Measurements from ENCODE around the gene TECPR2. TPM values are rescaled to one million over a fixed set of nuclear protein-coding genes. Genes with fewer than 3 reads are reported as not detected.
A peak's percentile ranks its signal among the peaks of the same experiment; 100 is the strongest.
"Not testable (repeated sequence)": the region's sequence is repeated elsewhere in the genome, so short reads cannot be mapped to it uniquely, and the experiment has no call there.

The TECPR2 gene
- total RNA-seq, 1 donor from 2014 or later: 19.4 TPM

DNA sequence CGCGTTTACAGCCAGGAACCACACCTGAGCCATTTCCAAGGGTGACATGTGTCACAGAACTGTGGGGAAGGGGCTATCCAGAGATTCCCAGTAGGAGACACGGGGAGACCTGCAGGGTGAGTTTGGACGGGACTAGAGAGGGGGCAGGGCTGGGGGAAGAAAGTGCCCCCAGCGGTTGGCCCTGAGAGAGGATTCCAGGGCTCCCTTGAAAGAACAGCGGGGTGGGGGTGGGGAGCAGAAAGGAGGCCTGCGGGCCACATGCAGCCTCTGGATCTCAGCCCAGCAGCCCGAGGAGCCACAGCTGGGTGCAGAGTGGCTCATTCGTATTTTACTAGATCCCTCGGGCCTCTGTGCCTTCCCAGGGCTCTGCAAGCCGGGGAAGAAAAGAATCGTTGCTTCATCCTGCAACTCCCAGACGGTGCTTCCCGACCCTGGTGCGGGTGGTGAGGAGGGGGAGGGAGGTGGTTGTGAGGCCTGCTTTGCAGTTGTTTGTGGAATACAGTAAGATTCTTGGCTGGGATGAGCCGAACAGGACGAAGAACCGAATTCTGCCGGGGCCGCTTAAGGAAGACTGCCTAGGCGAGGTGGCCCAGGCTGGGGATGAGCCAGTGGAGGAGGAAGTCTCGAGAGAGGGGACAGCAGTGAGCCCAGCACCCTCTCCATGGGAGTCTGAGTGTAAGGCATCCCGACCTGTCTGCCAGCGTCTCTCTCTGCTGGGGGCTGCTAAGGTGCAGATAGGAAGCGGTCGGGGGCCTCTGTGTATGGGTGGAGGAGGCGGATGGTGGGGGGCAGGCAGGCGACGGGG is 182.9 kb downstream of the TECPR2 start:
- DNase-seq (ENCODE audit: missing footprints) (no peak), ATAC-seq (peak; percentile 19)
- intact Hi-C loops (cut with DNase I): no loop called here

DNA sequence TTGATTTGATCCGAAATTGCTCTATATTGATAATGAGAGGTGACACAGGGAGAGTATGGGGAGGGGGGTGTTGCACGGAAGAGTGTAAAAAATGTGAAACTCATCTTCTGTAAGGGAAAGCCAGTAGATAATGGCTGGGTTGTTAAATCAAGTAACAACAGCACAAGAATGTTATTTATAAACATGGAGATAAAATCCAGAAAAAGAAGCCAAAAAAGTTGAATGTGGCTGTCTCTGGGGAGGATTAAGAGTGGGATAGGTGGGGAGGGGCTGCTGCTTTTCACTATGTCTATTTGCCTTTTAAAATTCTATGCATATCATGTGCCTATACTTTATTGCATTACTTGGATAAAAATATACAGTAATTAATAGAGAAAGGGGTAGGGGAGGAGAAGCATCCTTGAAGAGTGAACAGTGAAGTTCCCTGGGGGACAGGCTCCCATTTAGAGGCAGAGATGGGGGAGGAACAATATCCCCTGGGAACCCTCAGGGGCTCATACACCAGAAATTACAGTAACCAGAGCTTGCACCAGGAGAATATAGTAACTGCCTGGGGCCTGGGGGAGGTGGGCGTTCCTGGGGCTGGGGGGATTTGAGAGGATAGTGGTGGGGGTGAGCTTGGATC is 186.0 kb downstream of the TECPR2 start:
- no peak for ATAC-seq
- no peak for DNase-seq (ENCODE audit: missing footprints)
- intact Hi-C loops (cut with DNase I): no loop called here

DNA sequence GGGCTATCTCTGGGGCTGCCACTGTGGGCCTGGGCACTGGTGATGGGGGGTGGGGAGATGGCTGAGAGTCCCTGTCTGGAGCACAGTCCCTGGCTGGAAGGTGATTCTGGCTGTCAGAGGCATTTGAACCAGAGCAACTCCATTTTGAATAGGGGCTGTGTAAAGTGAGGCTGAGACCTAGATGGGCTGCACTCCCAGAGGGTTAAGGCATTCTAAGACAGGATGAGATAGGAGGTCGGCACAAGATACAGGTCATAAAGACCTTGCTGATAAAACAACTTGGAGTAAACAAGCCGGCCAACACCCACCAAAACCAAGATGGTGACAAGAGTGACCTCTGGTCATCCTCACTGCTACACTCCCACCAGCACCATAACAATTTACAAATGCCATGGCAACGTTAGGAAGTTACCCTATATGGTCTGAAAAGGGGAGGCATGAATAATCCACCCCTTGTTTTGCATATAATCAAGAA is 188.2 kb downstream of the TECPR2 start:
- ATAC-seq; intact Hi-C loops (cut with DNase I); DNase-seq (ENCODE audit: missing footprints): not testable (repeated sequence)

Small RNAs within 50 kb of the gene (microRNA-seq; reads per million reads assigned to microRNA genes)
- not detected for gene MIR4309

Other genes with a start within 250 kb of the TECPR2 start
- 20.5 TPM for gene WDR20, start 223.0 kb upstream of the TECPR2 start, total RNA-seq
- gene MOK, start 57.8 kb upstream of the TECPR2 start, total RNA-seq: 9.4 TPM
- 7.6 TPM for gene ZNF839, start 43.2 kb upstream of the TECPR2 start, total RNA-seq
- gene CINP, start 51 bp upstream of the TECPR2 start, total RNA-seq: 31.1 TPM
- 148 TPM for gene ANKRD9, start 146.8 kb downstream of the TECPR2 start, total RNA-seq
- gene RCOR1, start 229.7 kb downstream of the TECPR2 start, total RNA-seq: 11.9 TPM

Data from Right ventricle myocardium inferior (tissue), 1 donor.